ENCODE data around the gene LGI4. TPM values are rescaled to one million over a fixed set of nuclear protein-coding genes. Genes with fewer than 3 reads are reported as not detected.
"Not testable (repeated sequence)": the region's sequence is repeated elsewhere in the genome, so short reads cannot be mapped to it uniquely, and the experiment has no call there.

Gene LGI4
- total RNA-seq, 1 donor from 2014 or later: 1.4 TPM

GRCh38 chr19:35107545-35107944 is 27.3 kb downstream of the LGI4 start:
- DNase-seq (ENCODE audit: low read depth): peak; percentile 49

- DNase-seq (ENCODE audit: low read depth): no peak
Observed at GRCh38 chr19:35106898-35107541, 27.8 kb downstream of the LGI4 start.

GRCh38 chr19:35106291-35106583 is 28.6 kb downstream of the LGI4 start:
- peak; percentile 52 for DNase-seq (ENCODE audit: low read depth)

- no peak for DNase-seq (ENCODE audit: low read depth)
Observed at GRCh38 chr19:35105411-35106290, 29.2 kb downstream of the LGI4 start.

GRCh38 chr19:35105047-35105410 is 29.8 kb downstream of the LGI4 start:
- DNase-seq (ENCODE audit: low read depth): no peak

- no peak for DNase-seq (ENCODE audit: low read depth)
Observed at GRCh38 chr19:35104361-35104760, 30.5 kb downstream of the LGI4 start.

GRCh38 chr19:35103614-35104013 is 31.2 kb downstream of the LGI4 start:
- not testable (repeated sequence) for DNase-seq (ENCODE audit: low read depth)

GRCh38 chr19:35101949-35102348 is 32.9 kb downstream of the LGI4 start:
- not testable (repeated sequence) for DNase-seq (ENCODE audit: low read depth)

- no peak for DNase-seq (ENCODE audit: low read depth)
Observed at GRCh38 chr19:35100588-35101533, 34.0 kb downstream of the LGI4 start.

- no peak for DNase-seq (ENCODE audit: low read depth)
Observed at GRCh38 chr19:35099897-35100275, 35.0 kb downstream of the LGI4 start.

- no peak for DNase-seq (ENCODE audit: low read depth)
Observed at GRCh38 chr19:35099155-35099896, 35.5 kb downstream of the LGI4 start.

GRCh38 chr19:35098413-35099049 is 36.3 kb downstream of the LGI4 start:
- no peak for DNase-seq (ENCODE audit: low read depth)

GRCh38 chr19:35095667-35096368 is 39.0 kb downstream of the LGI4 start:
- DNase-seq (ENCODE audit: low read depth): no peak

GRCh38 chr19:35094656-35095055 is 40.2 kb downstream of the LGI4 start:
- DNase-seq (ENCODE audit: low read depth): no peak

GRCh38 chr19:35093941-35094647 is 40.8 kb downstream of the LGI4 start:
- peak; percentile 46 for DNase-seq (ENCODE audit: low read depth)

- no peak for DNase-seq (ENCODE audit: low read depth)
Observed at GRCh38 chr19:35093430-35093829, 41.4 kb downstream of the LGI4 start.

GRCh38 chr19:35090506-35091214 is 44.2 kb downstream of the LGI4 start:
- DNase-seq (ENCODE audit: low read depth): peak; percentile 70

- no peak for DNase-seq (ENCODE audit: low read depth)
Observed at GRCh38 chr19:35090160-35090505, 44.7 kb downstream of the LGI4 start.

GRCh38 chr19:35089554-35089953 is 45.3 kb downstream of the LGI4 start:
- DNase-seq (ENCODE audit: low read depth): no peak

All from myocyte (in vitro differentiated cells).